K562 (cell line): ENCODE measurements around the gene ID2. TPM values are rescaled to one million over a fixed set of nuclear protein-coding genes. Genes with fewer than 3 reads are reported as not detected.
A peak's percentile ranks its signal among the peaks of the same experiment; 100 is the strongest.

ENCODE experiments used
- BRCA1 ChIP-seq, 2 experiments: fragments of 450-650 bp in 1 of 2; sonication (generic) in 1 of 2; formaldehyde crosslinking in 1 of 2; IDR thresholded peaks; 2 replicates each; pipeline versions ENCODE4 v1.5.0 to v1.6.1; 2017 to 2020; ENCODE audit warnings: mild to moderate bottlenecking in 1 of 2, missing genetic modification reagents in 1 of 2
- CCAR2 ChIP-seq: fragments of 200-400 bp; formaldehyde crosslinking; IDR thresholded peaks from 2 replicates; pipeline ENCODE4 v1.6.1; 2017; ENCODE audit warnings: mild to moderate bottlenecking, low read depth, low read length
- FOS ChIP-seq: IDR thresholded peaks from 3 replicates; pipeline ENCODE4 v1.6.1; 2011; ENCODE audit not compliant: insufficient read length; ENCODE audit errors: extremely low read depth
- HSF4 ChIP-seq: fragments of 250-450 bp; sonication (Bioruptor Pico); IDR thresholded peaks from 2 replicates; pipeline ENCODE4 v2.1.2; 2022; ENCODE audit warnings: mild to moderate bottlenecking, moderate library complexity, borderline replicate concordance
- SMAD2 ChIP-seq: fragments of 150-350 bp; IDR thresholded peaks from 2 replicates; pipeline ENCODE4 v1.6.1; 2014; ENCODE audit warnings: low read depth, mild to moderate bottlenecking, low read length
- TEAD2 ChIP-seq: fragments of 450-650 bp; IDR thresholded peaks from 2 replicates; pipeline ENCODE4 v1.6.1; 2016; ENCODE audit warnings: missing genetic modification characterization, control low read depth, missing compliant biosample characterization
- ZNF318 ChIP-seq, 2 experiments: fragments of 450-650 bp; IDR thresholded peaks; 2 replicates each; pipeline ENCODE4 v1.6.1; 2016; ENCODE audit warnings: mild to moderate bottlenecking in 2 of 2, borderline replicate concordance in 1 of 2, low read depth in 1 of 2, moderate library complexity in 1 of 2
- ZNF766 ChIP-seq: fragments of 200-800 bp; sonication (Bioruptor generic); conservative IDR thresholded peaks from 2 replicates; pipeline ENCODE4 v1.6.1; 2016; ENCODE audit warnings: missing genetic modification characterization, missing compliant biosample characterization
- ZNF77 ChIP-seq: fragments of 250-450 bp; sonication (Bioruptor Pico); IDR thresholded peaks from 2 replicates; pipeline ENCODE4 v1.5.0; 2020
- polyA plus RNA-seq, 8 experiments: library from polyadenylated mRNA; depleted of rRNA in 4 of 8; stranded (reverse) in 5 of 8; unstranded in 3 of 8; fragments of >200 nt; fragmentation: Nextera tagmentation in 2 of 8; fragmentation: Illumina TruSeq in 1 of 8; extraction: Ambion mirVana in 2 of 8; extraction: Trizol in 1 of 8; gene quantifications; 2 replicates each; pipeline versions ENCODE4 v1.2.1 to v1.2.3, GENCODE V29; 2011 to 2014; ENCODE audit warnings: inconsistent platforms in 1 of 8, missing spikeins in 1 of 8
- total RNA-seq, 7 experiments: library from RNA; depleted of rRNA in 6 of 7; stranded (reverse); fragments of >200 nt in 6 of 7; fragmentation: Illumina TruSeq in 2 of 7; extraction: Trizol in 2 of 7; gene quantifications; 2 replicates each; pipeline versions ENCODE4 v1.2.1 to v1.2.3, GENCODE V29; 2011 to 2021; ENCODE audit warnings: low replicate concordance in 1 of 7
- TF ChIP-seq, protein P1 (sequence below): sonication (generic); IDR thresholded peaks from 2 replicates; pipeline ENCODE4 v1.6.1; 2016
- TF ChIP-seq, protein P2 (sequence below): fragments of 450-650 bp; formaldehyde crosslinking; IDR thresholded peaks from 2 replicates; pipeline ENCODE4 v1.4.0; 2022; ENCODE audit warnings: mild to moderate bottlenecking, moderate library complexity
- TF ChIP-seq, protein P3 (sequence below): sonication (generic); formaldehyde crosslinking; IDR thresholded peaks from 2 replicates; pipeline ENCODE4 v1.8.0; 2022; ENCODE audit warnings: missing genetic modification reagents, mild to moderate bottlenecking, moderate library complexity, borderline replicate concordance
- TF ChIP-seq, protein P4 (sequence below), 2 experiments: fragments of 450-650 bp; conservative IDR thresholded peaks; 2 replicates each; pipeline ENCODE4 v1.6.1; 2017; ENCODE audit warnings: mild to moderate bottlenecking in 2 of 2, moderate library complexity in 2 of 2

The ID2 gene
- total and polyA plus RNA-seq, 9 of the 15 experiments (the other 6 are each of a cell fraction or from before 2014, with no cell fraction given): 8.0 to 35.7 (median 16.6) TPM

DNA sequence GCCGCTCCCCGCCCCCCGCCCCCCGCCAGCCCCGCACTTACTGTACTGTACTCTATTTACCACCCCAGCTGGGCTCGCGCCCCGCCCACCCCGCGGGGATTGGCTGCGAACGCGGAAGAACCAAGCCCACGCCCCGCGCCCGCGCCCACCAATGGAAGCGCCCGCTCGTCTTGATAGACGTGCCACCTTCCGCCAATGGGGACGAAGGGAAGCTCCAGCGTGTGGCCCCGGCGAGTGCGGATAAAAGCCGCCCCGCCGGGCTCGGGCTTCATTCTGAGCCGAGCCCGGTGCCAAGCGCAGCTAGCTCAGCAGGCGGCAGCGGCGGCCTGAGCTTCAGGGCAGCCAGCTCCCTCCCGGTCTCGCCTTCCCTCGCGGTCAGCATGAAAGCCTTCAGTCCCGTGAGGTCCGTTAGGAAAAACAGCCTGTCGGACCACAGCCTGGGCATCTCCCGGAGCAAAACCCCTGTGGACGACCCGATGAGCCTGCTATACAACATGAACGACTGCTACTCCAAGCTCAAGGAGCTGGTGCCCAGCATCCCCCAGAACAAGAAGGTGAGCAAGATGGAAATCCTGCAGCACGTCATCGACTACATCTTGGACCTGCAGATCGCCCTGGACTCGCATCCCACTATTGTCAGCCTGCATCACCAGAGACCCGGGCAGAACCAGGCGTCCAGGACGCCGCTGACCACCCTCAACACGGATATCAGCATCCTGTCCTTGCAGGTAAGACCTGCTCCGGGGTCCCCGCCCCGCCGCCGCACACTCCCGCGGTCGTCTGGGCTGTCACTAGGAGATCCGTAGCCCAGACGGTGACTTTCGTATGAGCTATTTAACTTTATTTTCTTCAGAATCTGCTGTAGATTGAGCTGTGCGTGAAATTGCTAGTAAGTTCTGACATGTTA lies at the start of gene ID2 (continued):
- TF ChIP-seq, protein P1, sequence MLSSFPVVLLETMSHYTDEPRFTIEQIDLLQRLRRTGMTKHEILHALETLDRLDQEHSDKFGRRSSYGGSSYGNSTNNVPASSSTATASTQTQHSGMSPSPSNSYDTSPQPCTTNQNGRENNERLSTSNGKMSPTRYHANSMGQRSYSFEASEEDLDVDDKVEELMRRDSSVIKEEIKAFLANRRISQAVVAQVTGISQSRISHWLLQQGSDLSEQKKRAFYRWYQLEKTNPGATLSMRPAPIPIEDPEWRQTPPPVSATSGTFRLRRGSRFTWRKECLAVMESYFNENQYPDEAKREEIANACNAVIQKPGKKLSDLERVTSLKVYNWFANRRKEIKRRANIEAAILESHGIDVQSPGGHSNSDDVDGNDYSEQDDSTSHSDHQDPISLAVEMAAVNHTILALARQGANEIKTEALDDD: no peak
- TF ChIP-seq HSF4 (CRISPR knock-in tag) (no peak), ZNF318 (IDR thresholded peaks at IDR 0.05; ENCODE audit: borderline replicate concordance in 1 of 2, low read depth in 1 of 2) (no peak), ZNF77 (CRISPR knock-in tag) (no peak), FOS (peak; percentile 94), TEAD2 (tag) (no peak), SMAD2 (no peak), BRCA1 (IDR thresholded peaks at IDR 0.05) (no peak), BRCA1 (CRISPR knock-in tag; IDR thresholded peaks at IDR 0.05) (no peak), CCAR2 (no peak), ZNF766 (CRISPR knock-in tag) (no peak; the same call in 1 of the 2 replicates)
- TF ChIP-seq, protein P2, sequence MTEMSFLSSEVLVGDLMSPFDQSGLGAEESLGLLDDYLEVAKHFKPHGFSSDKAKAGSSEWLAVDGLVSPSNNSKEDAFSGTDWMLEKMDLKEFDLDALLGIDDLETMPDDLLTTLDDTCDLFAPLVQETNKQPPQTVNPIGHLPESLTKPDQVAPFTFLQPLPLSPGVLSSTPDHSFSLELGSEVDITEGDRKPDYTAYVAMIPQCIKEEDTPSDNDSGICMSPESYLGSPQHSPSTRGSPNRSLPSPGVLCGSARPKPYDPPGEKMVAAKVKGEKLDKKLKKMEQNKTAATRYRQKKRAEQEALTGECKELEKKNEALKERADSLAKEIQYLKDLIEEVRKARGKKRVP (CRISPR knock-in tag): peak; percentile 61; the same call in 1 of the 2 replicates
- TF ChIP-seq, protein P3, sequence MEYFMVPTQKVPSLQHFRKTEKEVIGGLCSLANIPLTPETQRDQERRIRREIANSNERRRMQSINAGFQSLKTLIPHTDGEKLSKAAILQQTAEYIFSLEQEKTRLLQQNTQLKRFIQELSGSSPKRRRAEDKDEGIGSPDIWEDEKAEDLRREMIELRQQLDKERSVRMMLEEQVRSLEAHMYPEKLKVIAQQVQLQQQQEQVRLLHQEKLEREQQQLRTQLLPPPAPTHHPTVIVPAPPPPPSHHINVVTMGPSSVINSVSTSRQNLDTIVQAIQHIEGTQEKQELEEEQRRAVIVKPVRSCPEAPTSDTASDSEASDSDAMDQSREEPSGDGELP: peak; percentile 96
- TF ChIP-seq, protein P4, sequence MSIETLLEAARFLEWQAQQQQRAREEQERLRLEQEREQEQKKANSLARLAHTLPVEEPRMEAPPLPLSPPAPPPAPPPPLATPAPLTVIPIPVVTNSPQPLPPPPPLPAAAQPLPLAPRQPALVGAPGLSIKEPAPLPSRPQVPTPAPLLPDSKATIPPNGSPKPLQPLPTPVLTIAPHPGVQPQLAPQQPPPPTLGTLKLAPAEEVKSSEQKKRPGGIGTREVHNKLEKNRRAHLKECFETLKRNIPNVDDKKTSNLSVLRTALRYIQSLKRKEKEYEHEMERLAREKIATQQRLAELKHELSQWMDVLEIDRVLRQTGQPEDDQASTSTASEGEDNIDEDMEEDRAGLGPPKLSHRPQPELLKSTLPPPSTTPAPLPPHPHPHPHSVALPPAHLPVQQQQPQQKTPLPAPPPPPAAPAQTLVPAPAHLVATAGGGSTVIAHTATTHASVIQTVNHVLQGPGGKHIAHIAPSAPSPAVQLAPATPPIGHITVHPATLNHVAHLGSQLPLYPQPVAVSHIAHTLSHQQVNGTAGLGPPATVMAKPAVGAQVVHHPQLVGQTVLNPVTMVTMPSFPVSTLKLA (conservative IDR thresholded peaks at IDR 0.05): peak; percentile 63 to 83
